T-helper 2 cell treated with Interferon-gamma antibody and Interleukin-4, amounts not matched to agents 100 ng/mL and 5 ng/mL, for 36 hours (primary cell): Measurements from ENCODE around the gene PRTFDC1. TPM values are rescaled to one million over a fixed set of nuclear protein-coding genes. Genes with fewer than 3 reads are reported as not detected.
"Not testable (repeated sequence)": the region's sequence is repeated elsewhere in the genome, so short reads cannot be mapped to it uniquely, and the experiment has no call there.

Experiments
- intact Hi-C: fragments of 100-400 bp; cut with micrococcal nuclease; formaldehyde crosslinking; loops from one replicate; pipeline ENCODE4 v1.15.1; 2023
- total RNA-seq: library from RNA; stranded (reverse); gene quantifications from 2 replicates; pipeline ENCODE4 v1.2.3, GENCODE V29; 2022

The PRTFDC1 gene
- total RNA-seq, 1 donor from 2014 or later: 0.36 TPM

GRCh38 chr10:24966962-24967481 is 14.6 kb upstream of the PRTFDC1 start:
- intact Hi-C loops: no loop called here

GRCh38 chr10:24965051-24965450 is 12.6 kb upstream of the PRTFDC1 start:
- intact Hi-C loops: no loop called here

- intact Hi-C loops: no loop called here
Measured at GRCh38 chr10:24963521-24964041, 11.2 kb upstream of the PRTFDC1 start.

- intact Hi-C loops: no loop called here
Measured at GRCh38 chr10:24962995-24963394, 10.6 kb upstream of the PRTFDC1 start.

- intact Hi-C loops: no loop called here
Measured at GRCh38 chr10:24961582-24961981, 9.2 kb upstream of the PRTFDC1 start.

GRCh38 chr10:24959382-24959730 is 7.0 kb upstream of the PRTFDC1 start:
- intact Hi-C loops: no loop called here

- intact Hi-C loops: no loop called here
Measured at GRCh38 chr10:24958721-24959381, 6.4 kb upstream of the PRTFDC1 start.

GRCh38 chr10:24958091-24958720 is 5.8 kb upstream of the PRTFDC1 start:
- intact Hi-C loops: no loop called here

GRCh38 chr10:24957624-24958051 is 5.2 kb upstream of the PRTFDC1 start:
- intact Hi-C loops: not testable (repeated sequence)

GRCh38 chr10:24953675-24954074 is 1.3 kb upstream of the PRTFDC1 start:
- intact Hi-C loops: loop anchor here (2.0 to 5.0 kb wide), 3 partner anchors 63 to 231 kb away; partner anchors contain the start of genes ARHGAP21, ENKUR and THNSL1

- intact Hi-C loops: loop anchor here (1.0 to 5.0 kb wide), 4 partner anchors 64 to 310 kb away; partner anchors contain the start of genes ARHGAP21, ENKUR and THNSL1
Measured at GRCh38 chr10:24952707-24953645, 570 bp upstream of the PRTFDC1 start.

- intact Hi-C loops: loop anchor here (1.0 to 5.0 kb wide), 4 partner anchors 64 to 308 kb away; partner anchors contain the start of genes ARHGAP21, ENKUR and THNSL1
Measured at GRCh38 chr10:24951201-24952142, 934 bp downstream of the PRTFDC1 start.

- intact Hi-C loops: loop anchor here (5.0 kb wide), 2 partner anchors 63 to 228 kb away; partner anchors contain the start of gene ARHGAP21
Measured at GRCh38 chr10:24950439-24950838, 2.0 kb downstream of the PRTFDC1 start.

- intact Hi-C loops: loop anchor here (5.0 kb wide), 2 partner anchors 62 to 227 kb away; partner anchors contain the start of gene ARHGAP21
Measured at GRCh38 chr10:24949616-24950015, 2.8 kb downstream of the PRTFDC1 start.

- intact Hi-C loops: no loop called here
Measured at GRCh38 chr10:24947304-24948097, 4.9 kb downstream of the PRTFDC1 start.

GRCh38 chr10:24944512-24945255 is 7.7 kb downstream of the PRTFDC1 start:
- intact Hi-C loops: no loop called here

- intact Hi-C loops: no loop called here
Measured at GRCh38 chr10:24938525-24938924, 13.9 kb downstream of the PRTFDC1 start.

GRCh38 chr10:24938076-24938475 is 14.3 kb downstream of the PRTFDC1 start:
- intact Hi-C loops: no loop called here
